ENCODE measurements around the gene NKAIN2.
"Not testable (repeated sequence)": the region's sequence is repeated elsewhere in the genome, so short reads cannot be mapped to it uniquely, and the experiment has no call there.

Gene NKAIN2

GRCh38 chr6:124203101-124203811 lies 399.6 kb downstream of the NKAIN2 start:
- DNase-seq (ENCODE audit: low spot score), result no peak

- no peak for DNase-seq (ENCODE audit: low spot score)
These were observed 400.1 kb downstream of the NKAIN2 start for GRCh38 chr6:124203812-124204167.

GRCh38 chr6:124205921-124206320 lies 402.3 kb downstream of the NKAIN2 start:
- DNase-seq (ENCODE audit: low spot score), result no peak

- no peak for DNase-seq (ENCODE audit: low spot score)
These were observed 420.1 kb downstream of the NKAIN2 start for GRCh38 chr6:124223611-124224345.

- no peak for DNase-seq (ENCODE audit: low spot score)
These were observed 422.7 kb downstream of the NKAIN2 start for GRCh38 chr6:124226396-124226795.

- no peak for DNase-seq (ENCODE audit: low spot score)
These were observed 429.6 kb downstream of the NKAIN2 start for GRCh38 chr6:124233221-124233620.

- no peak for DNase-seq (ENCODE audit: low spot score)
These were observed 431.1 kb downstream of the NKAIN2 start for GRCh38 chr6:124234801-124235200.

- no peak for DNase-seq (ENCODE audit: low spot score)
These were observed 434.2 kb downstream of the NKAIN2 start for GRCh38 chr6:124237911-124238310.

- not testable (repeated sequence) for DNase-seq (ENCODE audit: low spot score)
These were observed 434.7 kb downstream of the NKAIN2 start for GRCh38 chr6:124238408-124238807.

GRCh38 chr6:124254941-124255685 lies 451.4 kb downstream of the NKAIN2 start:
- no peak for DNase-seq (ENCODE audit: low spot score)

GRCh38 chr6:124260337-124260736 lies 456.7 kb downstream of the NKAIN2 start:
- DNase-seq (ENCODE audit: low spot score), result no peak

- no peak for DNase-seq (ENCODE audit: low spot score)
These were observed 466.1 kb downstream of the NKAIN2 start for GRCh38 chr6:124269733-124270132.

GRCh38 chr6:124273701-124274100 lies 470.0 kb downstream of the NKAIN2 start:
- DNase-seq (ENCODE audit: low spot score), result no peak

- DNase-seq (ENCODE audit: low spot score), result no peak
These were observed 478.9 kb downstream of the NKAIN2 start for GRCh38 chr6:124282541-124282940.

GRCh38 chr6:124283486-124283885 lies 479.8 kb downstream of the NKAIN2 start:
- DNase-seq (ENCODE audit: low spot score), result no peak

GRCh38 chr6:124285146-124285545 lies 481.5 kb downstream of the NKAIN2 start:
- no peak for DNase-seq (ENCODE audit: low spot score)

GRCh38 chr6:124294574-124295200 lies 491.0 kb downstream of the NKAIN2 start:
- DNase-seq (ENCODE audit: low spot score), result no peak

- DNase-seq (ENCODE audit: low spot score), result no peak
These were observed 493.8 kb downstream of the NKAIN2 start for GRCh38 chr6:124297507-124297906.

- DNase-seq (ENCODE audit: low spot score), result no peak
These were observed 495.1 kb downstream of the NKAIN2 start for GRCh38 chr6:124298730-124299129.

GRCh38 chr6:124300907-124301306 lies 497.2 kb downstream of the NKAIN2 start:
- DNase-seq (ENCODE audit: low spot score), result not testable (repeated sequence)

- no peak for DNase-seq (ENCODE audit: low spot score)
These were observed 500.3 kb downstream of the NKAIN2 start for GRCh38 chr6:124303971-124304370.

- no peak for DNase-seq (ENCODE audit: low spot score)
These were observed 506.5 kb downstream of the NKAIN2 start for GRCh38 chr6:124310139-124310538.

All from left forelimb (tissue), 1 donor.